OCI-LY1 (cell line): ENCODE data around the gene BANF2.

Source experiments
- EZH2 ChIP-seq: fragments of 200-600 bp; sonication (generic), shearing (Covaris generic); IDR thresholded peaks from 2 replicates; pipeline ENCODE4 v1.8.0; 2017; ENCODE audit warnings: borderline replicate concordance, mixed run types, mild to moderate bottlenecking, antibody characterized with exemption, low read length, moderate library complexity, mixed read lengths
- TF ChIP-seq, protein P1 (sequence below): fragments of 200-600 bp; sonication (generic), shearing (Covaris generic); IDR thresholded peaks from 2 replicates; pipeline ENCODE4 v1.5.1; 2017; ENCODE audit warnings: mild to moderate bottlenecking, antibody characterized with exemption, low read length, moderate library complexity, mixed read lengths

DNA sequence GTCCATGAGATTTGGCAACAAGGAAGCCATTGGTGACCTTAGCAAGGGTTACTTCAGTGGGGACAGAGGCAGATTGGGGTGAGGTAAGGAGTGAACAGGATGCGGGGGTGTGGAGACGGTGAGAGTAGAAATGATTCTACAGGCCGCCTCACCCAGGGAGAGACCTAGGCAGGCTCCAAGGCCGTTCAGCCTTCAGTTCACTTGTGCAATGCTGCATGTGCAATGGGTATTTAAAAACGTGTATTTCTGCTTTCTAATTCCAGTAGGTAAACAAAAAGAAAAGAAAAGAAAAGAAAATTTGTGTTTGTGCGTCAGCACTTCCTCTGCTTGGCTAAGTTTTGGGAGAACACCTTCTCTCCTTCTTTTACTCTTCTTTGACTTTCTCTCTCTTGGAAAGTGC, 56.8 kb downstream of the BANF2 start:
- TF ChIP-seq, protein P1, sequence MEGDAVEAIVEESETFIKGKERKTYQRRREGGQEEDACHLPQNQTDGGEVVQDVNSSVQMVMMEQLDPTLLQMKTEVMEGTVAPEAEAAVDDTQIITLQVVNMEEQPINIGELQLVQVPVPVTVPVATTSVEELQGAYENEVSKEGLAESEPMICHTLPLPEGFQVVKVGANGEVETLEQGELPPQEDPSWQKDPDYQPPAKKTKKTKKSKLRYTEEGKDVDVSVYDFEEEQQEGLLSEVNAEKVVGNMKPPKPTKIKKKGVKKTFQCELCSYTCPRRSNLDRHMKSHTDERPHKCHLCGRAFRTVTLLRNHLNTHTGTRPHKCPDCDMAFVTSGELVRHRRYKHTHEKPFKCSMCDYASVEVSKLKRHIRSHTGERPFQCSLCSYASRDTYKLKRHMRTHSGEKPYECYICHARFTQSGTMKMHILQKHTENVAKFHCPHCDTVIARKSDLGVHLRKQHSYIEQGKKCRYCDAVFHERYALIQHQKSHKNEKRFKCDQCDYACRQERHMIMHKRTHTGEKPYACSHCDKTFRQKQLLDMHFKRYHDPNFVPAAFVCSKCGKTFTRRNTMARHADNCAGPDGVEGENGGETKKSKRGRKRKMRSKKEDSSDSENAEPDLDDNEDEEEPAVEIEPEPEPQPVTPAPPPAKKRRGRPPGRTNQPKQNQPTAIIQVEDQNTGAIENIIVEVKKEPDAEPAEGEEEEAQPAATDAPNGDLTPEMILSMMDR, result no peak
- no peak for TF ChIP-seq EZH2
